Motor neuron (in vitro differentiated cells): Measurements from ENCODE around the gene TMEM117. TPM values are rescaled to one million over a fixed set of nuclear protein-coding genes. Genes with fewer than 3 reads are reported as not detected.

Experiments
- ATAC-seq, 8 experiments: fragments of 200-7000 bp; cut with Tn5 transposase; replicated peaks in 6 of 8; 2 replicates each; pipeline ENCODE4 v1.8.0; 2021; ENCODE audit warnings: mild to moderate bottlenecking in 8 of 8, moderate library complexity in 8 of 8
- H3K27ac ChIP-seq, 2 donors: fragments of 250-450 bp; sonication (Bioruptor Pico); 2 replicates each; pipeline ENCODE4 v1.9.0; 2021; ENCODE audit warnings: antibody characterized with exemption in 2 of 2, mild to moderate bottlenecking in 2 of 2, moderate library complexity in 1 of 2
- H3K4me1 ChIP-seq, 2 donors: fragments of 250-450 bp; sonication (Bioruptor Pico); replicated peaks in 1 of 2; 2 replicates each; pipeline ENCODE4 v1.6.1; 2021; ENCODE audit warnings: antibody characterized with exemption in 2 of 2, mild to moderate bottlenecking in 2 of 2, moderate library complexity in 1 of 2
- H3K4me3 ChIP-seq, 5 donors: fragments of 250-450 bp; sonication (Bioruptor Pico); 2 replicates each; pipeline ENCODE4 v1.9.0; 2021; ENCODE audit warnings: antibody characterized with exemption in 5 of 5, mild to moderate bottlenecking in 5 of 5, moderate library complexity in 4 of 5
- WGBS, 10 experiments: fragments of 450-650 bp; shearing (Covaris generic); methylation state at CpG; one replicate each; pipeline ENCODE4 v1.0.0; 2022; 5-methylcytosine and 5-hydroxymethylcytosine counted together
- in situ Hi-C, 9 experiments: fragments of 400-800 bp; cut with MboI; loops; one replicate each; pipeline ENCODE4 v1.15.0; 2021; ENCODE audit warnings: low sequenced_read_pairs in 9 of 9, low pct_unique_long_range_greater_than_20kb in 2 of 9; ENCODE audit not compliant: unreplicated experiment in 9 of 9
- total RNA-seq, 8 experiments: library from RNA; unstranded; fragments of 300-600 nt; gene quantifications; 2 replicates each; pipeline versions ENCODE4 v1.2.3 to v1.2.4, GENCODE V29; 2022

TMEM117 gene
- 10 to 100 TPM in 2 of 8 experiments, 1 to 10 TPM in 6; 3.1 to 13.2 (median 7.0) TPM for total RNA-seq

GRCh38 chr12:43835656-43836474 is at the start of gene TMEM117:
Gene TMEM117, plus strand, starts transcription at chr12:43836081.
- Histone ChIP-seq H3K27ac (peak within 1 kb of the TSS in 1 of 2 donors; percentile 47), H3K4me1 (peaks cover 0 to 4% of the 10 kb centered on the region in 2 donors), H3K4me3 (peak within 1 kb of the TSS; percentile 48 to 89 (median 57))
- peak; percentile 80 to 89 (median 83) for ATAC-seq
- 0 to 3% (median 0%) methylated on average over 2 to 14 of the region's 103 CpGs; no CpG with 5 or more reads in 5 of the 10 experiments for WGBS, 10 experiments
- in situ Hi-C loops: no loop called here

GRCh38 chr12:43786899-43787693 is 48.8 kb upstream of the TMEM117 start:
- no peaks in the 10 kb centered on the region for H3K4me1 ChIP-seq
- in situ Hi-C loops: loop anchor here in 1 of 9 experiments (25.0 kb wide), 1 partner anchor 100 kb away; no protein-coding TSS in a partner anchor
- ATAC-seq: no peak
- H3K4me3 ChIP-seq: no peak overlapping the region
- H3K27ac ChIP-seq: no peak overlapping the region

- in situ Hi-C loops: loop anchor here in 1 of 9 experiments (25.0 kb wide), 1 partner anchor 97 kb away; no protein-coding TSS in a partner anchor
- ATAC-seq: peak in 5 of 8 experiments; percentile 94 to 99 (median 96)
- no peak overlapping the region for H3K27ac ChIP-seq
- no peaks in the 10 kb centered on the region for H3K4me1 ChIP-seq
- no peak overlapping the region for H3K4me3 ChIP-seq
These were observed 45.9 kb upstream of the TMEM117 start for GRCh38 chr12:43789941-43790340.

- peak in 2 of 8 experiments; percentile 43 to 66 for ATAC-seq
- Histone ChIP-seq H3K4me3 (no peak overlapping the region), H3K27ac (no peak overlapping the region), H3K4me1 (no peaks in the 10 kb centered on the region)
- in situ Hi-C loops: loop anchor here in 1 of 9 experiments (25.0 kb wide), 1 partner anchor 92 kb away; no protein-coding TSS in a partner anchor
- 33 to 100% (median 80%) methylated on average over 1 to 2 of the region's 2 CpGs; no CpG with 5 or more reads in 1 of the 10 experiments for WGBS, 10 experiments
These were observed 40.1 kb upstream of the TMEM117 start for GRCh38 chr12:43795716-43796280.

GRCh38 chr12:43797561-43798217 is 38.2 kb upstream of the TMEM117 start:
- in situ Hi-C loops: loop anchor here in 1 of 9 experiments (25.0 kb wide), 1 partner anchor 90 kb away; no protein-coding TSS in a partner anchor
- H3K4me1 ChIP-seq: no peaks in the 10 kb centered on the region
- WGBS, 10 experiments: 10 to 100% (median 75%) methylated on average over 1 to 4 of the region's 4 CpGs
- ATAC-seq: peak in 1 of 8 experiments; percentile 33
- no peak overlapping the region for H3K4me3 ChIP-seq
- no peak overlapping the region for H3K27ac ChIP-seq

- ATAC-seq: peak in 2 of 8 experiments; percentile 1 to 2
- Histone ChIP-seq H3K4me3 (peak overlapping the region; percentile 71 to 99 (median 92)), H3K27ac (peak overlapping the region; percentile 89 to 96), H3K4me1 (peaks cover 0 to 13% of the 10 kb centered on the region in 2 donors)
- WGBS, 10 experiments: 0 to 20% (median 7%) methylated on average over 5 to 18 of the region's 20 CpGs
- in situ Hi-C loops: no loop called here
These were observed 30.6 kb upstream of the TMEM117 start for GRCh38 chr12:43805149-43805859.

- WGBS, 10 experiments: 0 to 2% (median 0%) methylated on average over 3 to 12 of the region's 89 CpGs
- H3K4me3 ChIP-seq: peak within 1 kb of the TSS; percentile 71 to 99 (median 92)
- peak within 1 kb of the TSS; percentile 89 to 96 for H3K27ac ChIP-seq
- ATAC-seq: peak; percentile 93 to 98 (median 97)
- H3K4me1 ChIP-seq: peaks cover 0 to 13% of the 10 kb centered on the region in 2 donors
- in situ Hi-C loops: no loop called here
These were observed 29.8 kb upstream of the TMEM117 start, which contains the start of gene TWF1 for GRCh38 chr12:43805860-43806736. Gene TWF1, minus strand, starts transcription at chr12:43806317. Its CDS starts 72 bp downstream, at chr12:43806245.

GRCh38 chr12:43806737-43807072 is 29.2 kb upstream of the TMEM117 start:
- in situ Hi-C loops: no loop called here
- peak in 1 of 8 experiments; percentile 3 for ATAC-seq
- WGBS, 10 experiments: 0 to 17% (median 0%) methylated on average over 1 to 3 of the region's 3 CpGs; no CpG with 5 or more reads in 1 of the 10 experiments

GRCh38 chr12:43807386-43807785 is 28.5 kb upstream of the TMEM117 start:
- ATAC-seq: no peak
- Histone ChIP-seq H3K27ac (no peak overlapping the region), H3K4me1 (peaks cover 0 to 13% of the 10 kb centered on the region in 2 donors), H3K4me3 (no peak overlapping the region)
- in situ Hi-C loops: no loop called here
- WGBS, 10 experiments: 60 to 100% (median 83%) methylated on average over 1 to 3 of the region's 3 CpGs; no CpG with 5 or more reads in 2 of the 10 experiments

More at GRCh38 chr12:43806737-43807072, 29.2 kb upstream of the TMEM117 start:
- H3K4me3 ChIP-seq: peak overlapping the region; percentile 71 to 99 (median 92)
- peak overlapping the region; percentile 89 to 96 for H3K27ac ChIP-seq
- peaks cover 0 to 13% of the 10 kb centered on the region in 2 donors for H3K4me1 ChIP-seq

- no peak for ATAC-seq
- in situ Hi-C loops: no loop called here
These were observed 23.8 kb upstream of the TMEM117 start for GRCh38 chr12:43812057-43812456.

GRCh38 chr12:43812926-43813325 is 23.0 kb upstream of the TMEM117 start:
- ATAC-seq: no peak
- 77 to 100% (median 80%) methylated on average over 1 to 3 of the region's 4 CpGs; no CpG with 5 or more reads in 3 of the 10 experiments for WGBS, 10 experiments
- Histone ChIP-seq H3K27ac (no peak overlapping the region), H3K4me1 (no peaks in the 10 kb centered on the region), H3K4me3 (no peak overlapping the region)
- in situ Hi-C loops: no loop called here

More at GRCh38 chr12:43812057-43812456, 23.8 kb upstream of the TMEM117 start:
- H3K4me3 ChIP-seq: no peak overlapping the region
- H3K4me1 ChIP-seq: peaks cover 0 to 3% of the 10 kb centered on the region in 2 donors
- 44 to 92% (median 78%) methylated on average over 2 of the region's 2 CpGs; no CpG with 5 or more reads in 4 of the 10 experiments for WGBS, 10 experiments
- H3K27ac ChIP-seq: no peak overlapping the region
